Activated CD8-positive, alpha-beta T cell treated with anti-CD3 and anti-CD28 coated beads, Interleukin-2, amount 10 ng/mL, durations not matched to agents 7 days and 5 days (primary cell): Measurements from ENCODE around the gene DNAH1. TPM values are rescaled to one million over a fixed set of nuclear protein-coding genes. Genes with fewer than 3 reads are reported as not detected.

Experiments used
- ATAC-seq: fragments of 150-1000 bp; cut with Tn5 transposase; one replicate; pipeline ENCODE4 v1.10.0; 2021; ENCODE audit warnings: moderate library complexity
- CTCF ChIA-PET: fragments of 350-600 bp; sonication (Branson Sonifier 250); formaldehyde crosslinking; loops from one replicate; lab custom pipeline; 2021; ENCODE audit warnings: antibody characterized with exemption; lab: Charles Lee
- POLR2A ChIA-PET: fragments of 350-600 bp; sonication (Branson Sonifier 250); formaldehyde crosslinking; loops from one replicate; lab custom pipeline; 2021; ENCODE audit warnings: antibody characterized with exemption; lab: Charles Lee
- DNase-seq: peaks from one replicate; pipeline ENCODE4 v3.0.0-alpha.2; 2020
- H3K27ac Mint-ChIP-seq: one replicate; pipeline ENCODE4 v1.8.0; 2021; ENCODE audit warnings: mild to moderate bottlenecking, mixed read lengths
- H3K27me3 Mint-ChIP-seq: one replicate; pipeline ENCODE4 v1.8.0; 2021; ENCODE audit warnings: low read depth, mixed read lengths
- H3K36me3 Mint-ChIP-seq: one replicate; pipeline ENCODE4 v1.8.0; 2021; ENCODE audit warnings: low read depth, mixed read lengths
- H3K4me1 Mint-ChIP-seq: one replicate; pipeline ENCODE4 v1.8.0; 2021; ENCODE audit warnings: low read depth, mixed read lengths
- H3K4me3 Mint-ChIP-seq: one replicate; pipeline ENCODE4 v1.8.0; 2021; ENCODE audit warnings: mild to moderate bottlenecking, mixed read lengths
- H3K9me3 Mint-ChIP-seq: one replicate; pipeline ENCODE4 v1.8.0; 2022; ENCODE audit warnings: mixed read lengths; ENCODE audit not compliant: insufficient read depth
- total RNA-seq, 2 experiments: library from RNA; stranded (reverse); gene quantifications; one replicate each; pipeline ENCODE4 v1.2.3, GENCODE V29; 2021

The DNAH1 gene
- total RNA-seq, 2 experiments from 2014 or later, result 18.1 to 20.2 TPM

GRCh38 chr3:52433328-52433995 is 117.3 kb downstream of the DNAH1 start:
- no peak for DNase-seq
- Mint-ChIP-seq H3K36me3 (no peaks in the 10 kb centered on the region), H3K27me3 (peaks cover 3% of the 10 kb centered on the region), H3K27ac (no peak overlapping the region), H3K9me3 (no peaks in the 10 kb centered on the region), H3K4me1 (no peaks in the 10 kb centered on the region), H3K4me3 (no peak overlapping the region)
- ChIA-PET POLR2A (interaction anchor here (0.6 kb wide), 1 partner anchor 38 kb away, joined by 3 read pairs; no protein-coding TSS in a partner anchor), CTCF (interaction anchor here (0.6 to 7.0 kb wide), 3 partner anchors 13 to 129 kb away, joined by 3 to 131 read pairs (median 4); partner anchors contain the start of gene SEMA3G)
- no peak for ATAC-seq

DNA sequence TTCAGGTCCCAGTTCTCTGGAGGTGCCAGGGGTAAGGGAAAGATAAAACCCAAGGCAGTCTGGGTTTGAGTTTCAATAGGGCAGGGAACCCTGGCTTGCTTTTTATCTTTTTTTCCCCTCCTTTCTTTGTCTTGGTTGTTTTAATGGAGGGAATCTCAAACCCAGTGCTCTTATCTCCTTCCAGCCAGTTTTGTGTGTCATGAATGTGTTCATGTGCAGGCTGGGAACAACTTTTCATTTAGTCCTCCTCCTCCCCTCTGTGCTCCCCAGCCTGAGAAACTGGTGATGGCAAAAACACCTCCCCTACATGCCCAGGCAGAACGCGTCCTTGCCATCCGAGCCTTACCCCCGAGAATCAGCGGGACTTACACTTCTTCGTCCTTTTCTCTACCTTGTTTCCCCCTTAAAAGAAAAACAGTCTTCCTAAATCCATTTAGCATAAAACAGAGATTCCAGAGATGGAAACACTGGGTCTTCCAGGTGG is 117.9 kb downstream of the DNAH1 start:
- no peak overlapping the region for H3K27ac Mint-ChIP-seq
- DNase-seq (no peak), ATAC-seq (no peak)
- POLR2A ChIA-PET, result interaction anchor here (0.6 kb wide), 1 partner anchor 37 kb away, joined by 3 read pairs; no protein-coding TSS in a partner anchor
- H3K4me3 Mint-ChIP-seq, result no peak overlapping the region
- no peaks in the 10 kb centered on the region for H3K4me1 Mint-ChIP-seq
- H3K27me3 Mint-ChIP-seq, result peaks cover 2% of the 10 kb centered on the region
- H3K36me3 Mint-ChIP-seq, result no peaks in the 10 kb centered on the region
- no peaks in the 10 kb centered on the region for H3K9me3 Mint-ChIP-seq
- CTCF ChIA-PET, result interaction anchor here (0.6 to 7.0 kb wide), 2 partner anchors 13 to 128 kb away, joined by 4 to 131 read pairs; partner anchors contain the start of gene SEMA3G

DNA sequence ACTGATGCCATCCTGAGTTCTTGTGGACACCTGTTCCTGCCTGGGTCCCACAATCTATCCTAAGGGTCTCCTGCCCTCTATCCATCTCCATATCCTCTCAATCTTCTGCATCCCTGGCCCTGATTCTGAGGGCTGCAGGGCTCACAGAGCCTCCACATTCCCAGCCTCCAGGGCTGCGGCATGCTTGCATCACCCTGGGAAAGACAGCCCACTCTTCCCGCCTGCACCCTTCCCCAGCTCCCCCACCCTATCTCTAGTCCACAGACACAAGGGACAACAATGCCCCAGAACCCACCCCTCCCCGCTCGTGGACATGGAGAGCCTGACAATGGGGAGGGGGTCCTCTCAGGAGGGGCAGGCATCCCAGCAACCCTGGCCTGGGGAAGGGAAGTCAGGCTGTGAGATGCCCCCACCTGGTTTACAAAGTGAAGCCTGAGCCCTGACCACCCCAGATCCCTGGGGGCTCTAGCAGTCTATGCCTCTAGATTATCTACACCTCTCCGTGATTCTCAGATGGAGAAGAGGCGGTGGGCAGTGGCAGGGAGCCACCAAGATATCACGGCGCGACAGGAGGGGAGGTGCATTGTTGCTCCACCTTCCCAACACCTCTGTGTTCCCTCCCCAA is 118.5 kb downstream of the DNAH1 start:
- POLR2A ChIA-PET, result no interaction called here
- H3K36me3 Mint-ChIP-seq, result no peaks in the 10 kb centered on the region
- H3K4me1 Mint-ChIP-seq, result no peaks in the 10 kb centered on the region
- ATAC-seq (no peak), DNase-seq (no peak)
- no peaks in the 10 kb centered on the region for H3K9me3 Mint-ChIP-seq
- no peak overlapping the region for H3K27ac Mint-ChIP-seq
- peaks cover 2% of the 10 kb centered on the region for H3K27me3 Mint-ChIP-seq
- CTCF ChIA-PET, result no interaction called here
- no peak overlapping the region for H3K4me3 Mint-ChIP-seq

DNA sequence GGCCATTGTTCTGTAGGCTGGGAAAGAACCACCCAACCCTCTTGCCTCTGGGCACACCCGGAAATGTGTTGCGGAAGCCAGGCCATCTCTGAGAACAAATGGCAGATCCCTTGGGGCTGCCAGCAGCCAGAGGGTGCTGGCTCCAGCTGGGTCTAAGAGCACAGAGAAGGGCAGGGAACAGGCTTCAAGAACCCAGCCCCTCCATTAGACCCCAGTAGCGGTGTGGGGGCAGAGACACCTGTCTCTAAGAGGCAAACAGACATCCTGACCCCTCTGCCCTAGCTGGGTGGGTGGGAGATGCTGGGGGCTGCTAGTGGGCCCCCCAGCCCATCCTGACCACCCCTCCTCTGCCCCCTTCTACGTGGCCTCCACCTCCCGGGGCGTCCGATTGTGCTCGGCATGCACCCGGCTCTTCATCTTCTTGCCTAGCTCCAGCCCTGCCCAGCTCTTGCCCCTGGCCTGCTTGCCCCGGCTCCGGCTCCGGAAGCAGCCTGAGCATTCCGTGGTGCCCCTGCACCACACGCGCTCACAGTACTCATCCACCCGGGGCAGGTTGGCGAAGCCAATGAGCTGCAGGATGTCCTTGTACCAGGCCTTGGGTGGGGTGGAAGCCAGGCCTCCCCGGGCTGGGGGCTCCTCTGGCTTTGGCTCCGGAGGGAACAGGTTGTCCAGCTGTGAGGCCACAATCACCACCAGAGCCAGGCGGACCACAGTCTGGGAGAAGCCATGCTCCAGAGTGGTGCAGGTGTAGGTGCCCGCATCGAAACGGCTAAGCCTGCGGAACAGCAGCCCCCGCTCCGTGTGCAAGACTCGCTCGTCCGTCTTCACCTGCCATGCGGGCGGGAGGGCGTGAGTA is 119.4 kb downstream of the DNAH1 start:
- Mint-ChIP-seq H3K27me3 (peaks cover 2% of the 10 kb centered on the region), H3K4me3 (no peak overlapping the region), H3K4me1 (no peaks in the 10 kb centered on the region), H3K27ac (no peak overlapping the region), H3K9me3 (no peaks in the 10 kb centered on the region), H3K36me3 (no peaks in the 10 kb centered on the region)
- no peak for DNase-seq
- CTCF ChIA-PET, result no interaction called here
- ATAC-seq, result no peak
- POLR2A ChIA-PET, result no interaction called here

- Mint-ChIP-seq H3K27me3 (peaks cover 2% of the 10 kb centered on the region), H3K36me3 (no peaks in the 10 kb centered on the region), H3K4me1 (no peaks in the 10 kb centered on the region), H3K9me3 (no peaks in the 10 kb centered on the region), H3K27ac (no peak overlapping the region), H3K4me3 (no peak overlapping the region)
- POLR2A ChIA-PET, result no interaction called here
- ATAC-seq (no peak), DNase-seq (no peak)
- CTCF ChIA-PET, result interaction anchor here (0.9 kb wide), 1 partner anchor 10 kb away, joined by 3 read pairs; no protein-coding TSS in a partner anchor
Measured at GRCh38 chr3:52436500-52437149, 120.5 kb downstream of the DNAH1 start.

DNA sequence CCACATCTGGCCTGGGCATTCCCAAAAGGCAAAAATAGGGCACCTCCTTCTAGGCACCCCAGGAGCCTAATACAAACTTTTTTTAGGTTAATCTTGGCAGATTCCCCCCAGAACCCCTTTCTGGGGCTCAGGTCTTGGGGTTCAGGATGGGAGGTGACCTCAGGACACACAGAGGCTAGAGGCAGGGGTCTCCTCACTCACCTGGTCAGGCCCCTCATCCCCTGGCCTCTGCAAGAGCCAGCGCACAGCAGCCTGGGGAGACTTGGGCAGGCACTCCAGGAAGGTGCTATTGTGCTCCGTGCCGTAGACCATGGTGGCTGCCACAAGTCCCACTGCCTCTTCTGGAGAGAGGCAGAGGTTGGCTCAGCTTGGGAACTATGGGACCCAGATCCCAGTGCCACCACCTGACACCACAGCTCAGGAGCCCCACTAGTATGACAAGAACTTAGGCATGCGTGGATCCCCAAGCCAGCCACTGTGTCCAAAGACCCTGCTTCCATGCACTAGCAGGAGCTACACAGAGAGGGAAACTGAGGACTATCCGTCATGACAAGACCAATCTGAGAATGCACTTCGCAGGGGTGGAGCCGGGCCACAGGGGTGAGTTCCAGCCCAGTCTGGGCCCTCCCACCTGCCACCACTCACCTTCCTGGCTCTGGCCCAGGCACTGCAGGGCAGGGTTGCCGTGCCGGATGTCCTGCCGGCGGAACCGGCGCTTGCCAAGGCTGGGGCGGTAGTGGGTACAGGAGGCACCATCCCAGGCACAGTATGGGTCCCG is 121.4 kb downstream of the DNAH1 start:
- Mint-ChIP-seq H3K27ac (no peak overlapping the region), H3K27me3 (no peaks in the 10 kb centered on the region)
- POLR2A ChIA-PET, result interaction anchor here (1.5 kb wide), 1 partner anchor 19 kb away, joined by 3 read pairs; no protein-coding TSS in a partner anchor

GRCh38 chr3:52438104-52438376 is 121.9 kb downstream of the DNAH1 start:
- Mint-ChIP-seq H3K9me3 (no peaks in the 10 kb centered on the region), H3K4me1 (no peaks in the 10 kb centered on the region), H3K27ac (no peak overlapping the region), H3K27me3 (no peaks in the 10 kb centered on the region), H3K36me3 (no peaks in the 10 kb centered on the region), H3K4me3 (no peak overlapping the region)
- DNase-seq (no peak), ATAC-seq (no peak)
- CTCF ChIA-PET, result interaction anchor here (1.2 to 2.4 kb wide), 2 partner anchors 8 to 10 kb away, joined by 3 to 11 read pairs; no protein-coding TSS in a partner anchor
- POLR2A ChIA-PET, result interaction anchor here (1.5 kb wide), 1 partner anchor 19 kb away, joined by 3 read pairs; no protein-coding TSS in a partner anchor

More for the DNA sequence above, 121.4 kb downstream of the DNAH1 start:
- Mint-ChIP-seq H3K9me3 (no peaks in the 10 kb centered on the region), H3K4me3 (no peak overlapping the region), H3K4me1 (no peaks in the 10 kb centered on the region), H3K36me3 (no peaks in the 10 kb centered on the region)
- ATAC-seq (no peak), DNase-seq (no peak)
- CTCF ChIA-PET, result interaction anchor here (1.2 to 2.4 kb wide), 2 partner anchors 9 kb away, joined by 3 to 11 read pairs; no protein-coding TSS in a partner anchor

- Mint-ChIP-seq H3K36me3 (no peaks in the 10 kb centered on the region), H3K27ac (no peak overlapping the region), H3K4me3 (no peak overlapping the region), H3K27me3 (no peaks in the 10 kb centered on the region), H3K4me1 (no peaks in the 10 kb centered on the region), H3K9me3 (no peaks in the 10 kb centered on the region)
- POLR2A ChIA-PET, result interaction anchor here (1.5 kb wide), 1 partner anchor 18 kb away, joined by 3 read pairs; no protein-coding TSS in a partner anchor
- ATAC-seq, result no peak
- CTCF ChIA-PET, result interaction anchor here (0.9 to 2.4 kb wide), 2 partner anchors 9 to 11 kb away, joined by 4 to 11 read pairs; no protein-coding TSS in a partner anchor
- no peak for DNase-seq
Measured at GRCh38 chr3:52438579-52439425, 122.7 kb downstream of the DNAH1 start.

DNA sequence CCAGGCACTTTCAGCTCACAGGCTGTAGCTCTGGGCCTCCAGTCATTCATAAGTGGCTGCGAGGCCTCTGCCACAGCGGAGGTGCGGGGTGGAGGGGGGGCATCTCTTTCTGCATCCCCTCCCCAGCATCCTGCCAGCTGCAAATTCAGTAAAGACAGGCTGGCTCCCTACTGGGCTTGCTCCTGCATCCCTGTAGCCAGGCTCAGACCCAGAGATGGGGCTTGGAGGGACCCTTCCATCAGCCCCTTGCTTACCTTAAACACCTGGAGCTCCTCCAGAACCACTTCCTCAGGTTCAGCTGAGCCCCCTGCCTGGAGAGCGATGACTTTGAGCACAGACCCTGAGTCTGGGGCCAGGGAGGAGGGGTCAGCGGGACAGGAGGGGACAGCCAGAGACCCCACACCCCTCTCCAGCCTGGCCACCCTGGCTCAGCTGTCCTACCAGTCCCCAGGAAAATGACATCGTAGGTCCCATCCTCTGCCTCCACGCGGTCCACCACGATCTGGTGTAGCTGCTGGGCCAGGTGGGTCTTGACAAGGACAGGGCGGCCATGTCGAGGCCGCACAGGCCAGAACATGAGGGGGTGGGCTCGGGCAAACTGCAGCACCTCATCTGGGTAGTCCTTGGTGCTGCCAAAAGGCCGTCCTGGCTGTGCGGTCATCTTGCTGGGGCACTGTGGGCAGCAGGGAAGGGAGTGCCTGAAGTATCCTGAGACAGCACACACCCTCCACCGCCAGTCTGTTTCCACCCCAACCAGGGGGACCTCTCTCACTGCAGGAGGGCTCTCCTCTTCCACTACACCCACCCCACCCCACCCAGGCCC is 123.5 kb downstream of the DNAH1 start:
- ChIA-PET CTCF (interaction anchor here (0.9 to 2.4 kb wide), 2 partner anchors 8 to 11 kb away, joined by 4 to 11 read pairs; no protein-coding TSS in a partner anchor), POLR2A (interaction anchor here (1.5 kb wide), 1 partner anchor 17 kb away, joined by 3 read pairs; no protein-coding TSS in a partner anchor)
- no peak overlapping the region for H3K27ac Mint-ChIP-seq
- DNase-seq, result no peak
- no peaks in the 10 kb centered on the region for H3K9me3 Mint-ChIP-seq
- peaks cover 5% of the 10 kb centered on the region for H3K4me1 Mint-ChIP-seq
- H3K4me3 Mint-ChIP-seq, result no peak overlapping the region
- no peaks in the 10 kb centered on the region for H3K27me3 Mint-ChIP-seq
- no peaks in the 10 kb centered on the region for H3K36me3 Mint-ChIP-seq
- ATAC-seq, result no peak
